HG03280 (cell line): Measurements from ENCODE around the gene ILF2.
A peak's percentile ranks its signal among the peaks of the same experiment; 100 is the strongest.
"Not testable (repeated sequence)": the region's sequence is repeated elsewhere in the genome, so short reads cannot be mapped to it uniquely, and the experiment has no call there.

Source experiments
- ATAC-seq: cut with Tn5 transposase; IDR thresholded peaks from one replicate; pipeline ENCODE4 v1.9.1; 2021; ENCODE audit warnings: mild to moderate bottlenecking, moderate library complexity; ENCODE audit not compliant: unreplicated experiment

ILF2 gene

GRCh38 chr1:153679337-153680119, 8.7 kb upstream of the ILF2 start:
- ATAC-seq = no peak

- no peak for ATAC-seq
Measured at GRCh38 chr1:153678519-153679336, 7.9 kb upstream of the ILF2 start, which contains the start of gene NPR1. NPR1 (plus strand) TSS chr1:153678688; CDS start chr1:153679109, 421 bp downstream.

GRCh38 chr1:153677718-153678518, 7.1 kb upstream of the ILF2 start:
- ATAC-seq = no peak

- no peak for ATAC-seq
Measured at GRCh38 chr1:153673511-153673910, 2.7 kb upstream of the ILF2 start.

GRCh38 chr1:153671628-153672353, 998 bp upstream of the ILF2 start:
- ATAC-seq = peak; percentile 20

- no peak for ATAC-seq
Measured at GRCh38 chr1:153670257-153670858, 435 bp downstream of the ILF2 start.

GRCh38 chr1:153669606-153670005, 1.2 kb downstream of the ILF2 start:
- no peak for ATAC-seq

- not testable (repeated sequence) for ATAC-seq
Measured at GRCh38 chr1:153668672-153669071, 2.1 kb downstream of the ILF2 start.

GRCh38 chr1:153667439-153667838, 3.4 kb downstream of the ILF2 start:
- ATAC-seq = no peak

- ATAC-seq = no peak
Measured at GRCh38 chr1:153663211-153663610, 7.6 kb downstream of the ILF2 start.

GRCh38 chr1:153662269-153662668, 8.5 kb downstream of the ILF2 start:
- no peak for ATAC-seq

- no peak for ATAC-seq
Measured at GRCh38 chr1:153661111-153661708, 9.6 kb downstream of the ILF2 start.

GRCh38 chr1:153659656-153660055, 11.1 kb downstream of the ILF2 start:
- ATAC-seq = no peak

GRCh38 chr1:153659175-153659534, 11.6 kb downstream of the ILF2 start:
- ATAC-seq = no peak

GRCh38 chr1:153658400-153659174, 12.2 kb downstream of the ILF2 start, which contains the start of gene SNAPIN:
SNAPIN (plus strand) TSS chr1:153658703; CDS start chr1:153658744, 41 bp downstream.
- ATAC-seq = peak; percentile 90

GRCh38 chr1:153655333-153655732, 15.5 kb downstream of the ILF2 start:
- ATAC-seq = no peak

GRCh38 chr1:153652805-153653500, 17.8 kb downstream of the ILF2 start:
- no peak for ATAC-seq

GRCh38 chr1:153651771-153652170, 19.0 kb downstream of the ILF2 start:
- no peak for ATAC-seq
